ENCODE data around the gene MYOF. TPM values are rescaled to one million over a fixed set of nuclear protein-coding genes. Genes with fewer than 3 reads are reported as not detected.

The MYOF gene
- polyA plus RNA-seq, 1 of the 3 experiments (the other 2 are of a cell fraction) = 103 TPM

- Histone ChIP-seq H3K36me3 (replicated peaks in 1 of 2; ENCODE audit: control insufficient read depth in 1 of 2, insufficient read depth in 2 of 2, low read length in 1 of 2) (peaks cover 73 to 82% of the 10 kb centered on the region in 2 experiments), H3K79me2 (ENCODE audit: insufficient read depth) (no peaks in the 10 kb centered on the region), H4K20me1 (ENCODE audit: insufficient read depth) (no peaks in the 10 kb centered on the region), H3F3A (replicated peaks; ENCODE audit: insufficient read depth) (no peaks in the 10 kb centered on the region), H3K9ac (no peak overlapping the region), H3K9me2 (no peaks in the 10 kb centered on the region), H3K27me3 (ENCODE audit: insufficient read depth) (no peaks in the 10 kb centered on the region), H3K4me2 (no peak overlapping the region), H2AFZ (ENCODE audit: low read depth) (no peak overlapping the region), H3K27ac (ENCODE audit: low read depth in 2 of 2, low read length in 1 of 2) (no peak overlapping the region), H3K9me3 (no peaks in the 10 kb centered on the region), H3K4me1 (ENCODE audit: control insufficient read depth in 1 of 2, insufficient read depth in 2 of 2, low read depth in 1 of 2, low read length in 1 of 2) (peaks cover 0 to 4% of the 10 kb centered on the region in 2 experiments; a peak in 2 of 4 replicates), H3K4me3 (ENCODE audit: low read depth in 2 of 2, low read length in 1 of 2) (no peak overlapping the region)
- TF ChIP-seq, protein P1, sequence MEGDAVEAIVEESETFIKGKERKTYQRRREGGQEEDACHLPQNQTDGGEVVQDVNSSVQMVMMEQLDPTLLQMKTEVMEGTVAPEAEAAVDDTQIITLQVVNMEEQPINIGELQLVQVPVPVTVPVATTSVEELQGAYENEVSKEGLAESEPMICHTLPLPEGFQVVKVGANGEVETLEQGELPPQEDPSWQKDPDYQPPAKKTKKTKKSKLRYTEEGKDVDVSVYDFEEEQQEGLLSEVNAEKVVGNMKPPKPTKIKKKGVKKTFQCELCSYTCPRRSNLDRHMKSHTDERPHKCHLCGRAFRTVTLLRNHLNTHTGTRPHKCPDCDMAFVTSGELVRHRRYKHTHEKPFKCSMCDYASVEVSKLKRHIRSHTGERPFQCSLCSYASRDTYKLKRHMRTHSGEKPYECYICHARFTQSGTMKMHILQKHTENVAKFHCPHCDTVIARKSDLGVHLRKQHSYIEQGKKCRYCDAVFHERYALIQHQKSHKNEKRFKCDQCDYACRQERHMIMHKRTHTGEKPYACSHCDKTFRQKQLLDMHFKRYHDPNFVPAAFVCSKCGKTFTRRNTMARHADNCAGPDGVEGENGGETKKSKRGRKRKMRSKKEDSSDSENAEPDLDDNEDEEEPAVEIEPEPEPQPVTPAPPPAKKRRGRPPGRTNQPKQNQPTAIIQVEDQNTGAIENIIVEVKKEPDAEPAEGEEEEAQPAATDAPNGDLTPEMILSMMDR (IDR thresholded peaks at IDR 0.05) = no peak
- no peak for TF ChIP-seq ZBTB33 (IDR thresholded peaks at IDR 0.05; ENCODE audit: borderline replicate concordance, low read depth)
- no peak for TF ChIP-seq EZH2phosphoT487 (IDR thresholded peaks at IDR 0.05; ENCODE audit: borderline replicate concordance, low read depth)
- TF ChIP-seq ELF1 (IDR thresholded peaks at IDR 0.05) = no peak
- CTCF ChIA-PET = interaction anchor here (1.1 to 4.1 kb wide), 6 partner anchors 9 to 288 kb away, joined by 3 to 28 read pairs (median 14); partner anchors contain the start of gene MYOF
- POLR2A ChIA-PET = interaction anchor here (0.6 kb wide), 1 partner anchor 125 kb away, joined by 3 read pairs; no protein-coding TSS in a partner anchor
- 87% methylated on average over 3 of the region's 3 CpGs for WGBS (ENCODE audit: low lambda C conversion rate)
- DNase-seq = no peak
These were observed 114.5 kb downstream of the MYOF start for GRCh38 chr10:93367664-93368063.

- H3K9ac ChIP-seq = no peak overlapping the region
- H2AFZ ChIP-seq (ENCODE audit: low read depth) = no peak overlapping the region
- no peaks in the 10 kb centered on the region for H3K27me3 ChIP-seq (ENCODE audit: insufficient read depth)
- H3K79me2 ChIP-seq (ENCODE audit: insufficient read depth) = no peaks in the 10 kb centered on the region
- H3K4me3 ChIP-seq (ENCODE audit: low read depth in 2 of 2, low read length in 1 of 2) = no peak overlapping the region
- DNase-seq = no peak
- H3K27ac ChIP-seq (ENCODE audit: low read depth in 2 of 2, low read length in 1 of 2) = no peak overlapping the region
- ChIA-PET CTCF (interaction anchor here (1.4 to 4.1 kb wide), 5 partner anchors 12 to 146 kb away, joined by 4 to 28 read pairs (median 8); partner anchors contain the start of gene MYOF), POLR2A (no interaction called here)
- no peak overlapping the region for H3K4me2 ChIP-seq
- peaks cover 0 to 4% of the 10 kb centered on the region in 2 experiments; a peak in 2 of 4 replicates for H3K4me1 ChIP-seq (ENCODE audit: control insufficient read depth in 1 of 2, insufficient read depth in 2 of 2, low read depth in 1 of 2, low read length in 1 of 2)
- peaks cover 14% of the 10 kb centered on the region for H3F3A ChIP-seq (replicated peaks; ENCODE audit: insufficient read depth)
- 96% methylated on average over 1 of the region's 1 CpG for WGBS (ENCODE audit: low lambda C conversion rate)
- no peaks in the 10 kb centered on the region for H3K9me2 ChIP-seq
- H3K36me3 ChIP-seq (replicated peaks in 1 of 2; ENCODE audit: control insufficient read depth in 1 of 2, insufficient read depth in 2 of 2, low read length in 1 of 2) = peaks cover 70 to 79% of the 10 kb centered on the region in 2 experiments
- no peaks in the 10 kb centered on the region for H4K20me1 ChIP-seq (ENCODE audit: insufficient read depth)
- no peaks in the 10 kb centered on the region for H3K9me3 ChIP-seq
- TF ChIP-seq RCOR1 (IDR thresholded peaks at IDR 0.05; ENCODE audit: low read length) (no peak), TEAD4 (IDR thresholded peaks at IDR 0.05; ENCODE audit: borderline replicate concordance, insufficient read depth) (no peak), MXI1 (IDR thresholded peaks at IDR 0.05; ENCODE audit: low read depth, low read length) (no peak), MEF2A (IDR thresholded peaks at IDR 0.05; ENCODE audit: borderline replicate concordance, low read depth) (no peak), PBX3 (IDR thresholded peaks at IDR 0.05) (no peak), IRF3 (IDR thresholded peaks at IDR 0.05; ENCODE audit: low read depth, low read length) (no peak), SIN3A (IDR thresholded peaks at IDR 0.05; ENCODE audit: borderline replicate concordance, low read depth, low read length) (no peak), YY1 (IDR thresholded peaks at IDR 0.05; ENCODE audit: low read depth) (no peak), RXRA (IDR thresholded peaks at IDR 0.05; ENCODE audit: borderline replicate concordance, low read depth) (no peak), JUND (IDR thresholded peaks at IDR 0.05) (no peak), FOSL2 (IDR thresholded peaks at IDR 0.05; ENCODE audit: borderline replicate concordance, low read depth) (no peak), EP300 (IDR thresholded peaks at IDR 0.05; ENCODE audit: borderline replicate concordance in 1 of 2, low read depth in 1 of 2, low read length in 1 of 2) (no peak), EZH2phosphoT487 (IDR thresholded peaks at IDR 0.05; ENCODE audit: borderline replicate concordance, low read depth) (no peak), SMC3 (IDR thresholded peaks at IDR 0.05; ENCODE audit: low read depth, low read length) (no peak)
- TF ChIP-seq, protein P1 (IDR thresholded peaks at IDR 0.05) = no peak
These were observed 117.2 kb downstream of the MYOF start for GRCh38 chr10:93364966-93365365.

Data from SK-N-SH (cell line).